Panc1 (cell line): ENCODE results near the gene DARS2. TPM values are rescaled to one million over a fixed set of nuclear protein-coding genes. Genes with fewer than 3 reads are reported as not detected.

ENCODE experiments used
- ATAC-seq: fragments of 200-7000 bp; cut with Tn5 transposase; 2 replicates; pipeline ENCODE4 v1.9.1; 2020; ENCODE audit warnings: mild to moderate bottlenecking, moderate library complexity
- BruUV-seq: library from RNA; stranded (reverse); fragments of 400-500 nt; replicated peaks from 2 replicates; lab custom pipeline; 2021; lab: Mats Ljungman, UMichigan
- CTCF ChIA-PET: fragments of 300-600 bp; sonication (Branson Sonifier 250); formaldehyde crosslinking; loops from one replicate; lab custom pipeline; 2022; ENCODE audit warnings: antibody characterized with exemption; lab: Charles Lee
- POLR2A ChIA-PET: fragments of 300-600 bp; sonication (Branson Sonifier 250); formaldehyde crosslinking; loops from one replicate; lab custom pipeline; 2022; ENCODE audit warnings: antibody characterized with exemption; lab: Charles Lee
- DNase-seq: peaks from one replicate; pipeline ENCODE4 v3.0.0-alpha.2; 2010; ENCODE audit warnings: low read depth, low spot score
- H3K27ac ChIP-seq: 2 replicates; pipeline ENCODE4 v1.5.1; 2011; ENCODE audit warnings: mild to moderate bottlenecking, low read length, inconsistent platforms
- H3K27me3 ChIP-seq: fragments of 200-500 bp; sonication (Bioruptor generic); 2 replicates; pipeline ENCODE4 v1.6.0; 2014; ENCODE audit warnings: low read length, inconsistent platforms; ENCODE audit not compliant: control insufficient read depth, insufficient read depth
- H3K36me3 ChIP-seq: fragments of 200-500 bp; sonication (Bioruptor generic); 2 replicates; pipeline ENCODE4 v1.5.1; 2014; ENCODE audit warnings: inconsistent platforms, mild to moderate bottlenecking, low read length, moderate library complexity; ENCODE audit not compliant: control insufficient read depth, insufficient read depth
- H3K4me1 ChIP-seq: 2 replicates; pipeline ENCODE4 v1.5.1; 2011; ENCODE audit warnings: inconsistent platforms, mild to moderate bottlenecking, low read length, moderate library complexity; ENCODE audit not compliant: control insufficient read depth, insufficient read depth
- H3K4me3 ChIP-seq, 2 experiments: 2 replicates each; pipeline ENCODE4 v1.5.1; 2011 to 2012; ENCODE audit warnings: low read depth in 2 of 2, low read length in 2 of 2, mild to moderate bottlenecking in 2 of 2, inconsistent platforms in 1 of 2, moderate library complexity in 1 of 2
- H3K9me3 ChIP-seq: fragments of 200-500 bp; sonication (Bioruptor generic); 2 replicates; pipeline ENCODE4 v1.5.1; 2014; ENCODE audit warnings: low read depth, mild to moderate bottlenecking, inconsistent platforms, low read length, moderate library complexity; ENCODE audit not compliant: control insufficient read depth, insufficient read depth
- CTCF ChIP-seq: fragments of 450-650 bp; IDR thresholded peaks from 2 replicates; pipeline ENCODE4 v1.5.1; 2017; ENCODE audit warnings: mild to moderate bottlenecking
- POLR2AphosphoS5 ChIP-seq: IDR thresholded peaks from 2 replicates; pipeline ENCODE4 v1.6.1; 2012; ENCODE audit warnings: mild to moderate bottlenecking, low read depth, low read length, moderate library complexity
- REST ChIP-seq, 2 experiments: IDR thresholded peaks; 2 replicates each; pipeline ENCODE4 v1.6.1; 2011 to 2012; ENCODE audit warnings: low read depth in 2 of 2, control low read depth in 1 of 2, low read length in 1 of 2, mild to moderate bottlenecking in 1 of 2, moderate library complexity in 1 of 2; ENCODE audit not compliant: insufficient read depth in 1 of 2
- SIN3A ChIP-seq: IDR thresholded peaks from 2 replicates; pipeline ENCODE4 v1.6.1; 2012; ENCODE audit warnings: low read depth, mild to moderate bottlenecking, low read length, moderate library complexity, borderline replicate concordance; ENCODE audit not compliant: insufficient read depth
- TCF7L2 ChIP-seq: IDR thresholded peaks from 2 replicates; pipeline ENCODE4 v1.6.1; 2011; ENCODE audit warnings: mild to moderate bottlenecking, low read depth, low read length, inconsistent platforms
- in situ Hi-C: cut with HindIII; loops from 2 replicates; pipeline ENCODE4 v1.10.0; 2016; ENCODE audit warnings: low sequenced_read_pairs, low pct_unique_long_range_greater_than_20kb
- intact Hi-C: fragments of 100-400 bp; cut with micrococcal nuclease; formaldehyde crosslinking; loops from one replicate; pipeline ENCODE4 v1.10.0; 2022; ENCODE audit not compliant: unreplicated experiment
- total RNA-seq: library from RNA; stranded (reverse); gene quantifications from one replicate; pipeline ENCODE4 v1.2.1, GENCODE V29; 2021; ENCODE audit not compliant: unreplicated experiment

The DARS2 gene
- total RNA-seq, 1 experiment from 2014 or later: 28.8 TPM

GRCh38 chr1:173827611-173828010, 3.1 kb downstream of the DARS2 start:
- TF ChIP-seq SIN3A (no peak), TCF7L2 (no peak), CTCF (no peak), REST (IDR thresholded peaks at IDR 0.05; ENCODE audit: insufficient read depth in 1 of 2, low read depth in 2 of 2, low read length in 1 of 2) (no peak), POLR2AphosphoS5 (no peak)
- Histone ChIP-seq H3K4me3 (no peak overlapping the region), H3K27me3 (no peaks in the 10 kb centered on the region), H3K27ac (no peak overlapping the region), H3K4me1 (peaks cover 11% of the 10 kb centered on the region), H3K36me3 (peaks cover 8% of the 10 kb centered on the region), H3K9me3 (no peaks in the 10 kb centered on the region)
- no TSS peak for BruUV-seq
- intact Hi-C loops (no loop called here), in situ Hi-C loops (no loop called here)
- ATAC-seq (no peak), DNase-seq (no peak)
- ChIA-PET CTCF (no interaction called here), POLR2A (no interaction called here)

DNA sequence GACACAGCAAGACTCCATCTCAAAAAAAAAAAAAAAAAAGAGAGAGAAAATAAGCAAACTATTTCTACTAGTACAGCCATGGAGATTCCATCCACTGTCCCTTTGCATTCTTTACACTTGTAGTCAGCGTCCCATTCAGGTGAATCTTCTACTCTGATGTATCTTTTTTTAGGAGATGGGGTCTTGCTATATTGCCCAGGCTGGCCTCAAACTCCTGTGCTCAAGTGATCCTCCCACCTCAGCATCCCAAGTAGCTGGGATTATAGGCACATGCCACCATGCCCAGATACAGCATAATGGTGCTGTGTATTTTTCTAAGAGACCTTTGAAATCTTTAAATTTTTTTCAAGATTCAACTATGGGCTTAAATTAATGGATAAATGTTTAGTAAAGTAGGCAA, 8.3 kb downstream of the DARS2 start:
- Histone ChIP-seq H3K27me3 (no peaks in the 10 kb centered on the region), H3K9me3 (no peaks in the 10 kb centered on the region), H3K27ac (no peak overlapping the region), H3K36me3 (peaks cover 12% of the 10 kb centered on the region; the same call in 1 of the 2 replicates), H3K4me3 (no peak overlapping the region), H3K4me1 (no peaks in the 10 kb centered on the region)
- no TSS peak for BruUV-seq
- ChIA-PET CTCF (no interaction called here), POLR2A (no interaction called here)
- intact Hi-C loops: no loop called here
- TF ChIP-seq REST (IDR thresholded peaks at IDR 0.05; ENCODE audit: insufficient read depth in 1 of 2, low read depth in 2 of 2, low read length in 1 of 2): no peak
- no peak for TF ChIP-seq TCF7L2
- TF ChIP-seq POLR2AphosphoS5: no peak
- no peak for TF ChIP-seq SIN3A
- no peak for TF ChIP-seq CTCF
- in situ Hi-C loops: no loop called here
- ATAC-seq (no peak), DNase-seq (no peak)
